HG03135 (cell line): ENCODE results near the gene LRATD1.

ENCODE experiments used
- ATAC-seq: cut with Tn5 transposase; IDR thresholded peaks from one replicate; pipeline ENCODE4 v1.9.1; 2021; ENCODE audit warnings: mild to moderate bottlenecking, moderate library complexity; ENCODE audit not compliant: unreplicated experiment

LRATD1 gene

GRCh38 chr2:14633061-14633460 lies 544 bp downstream of the LRATD1 start:
- no peak for ATAC-seq

GRCh38 chr2:14633461-14634181 lies 1.1 kb downstream of the LRATD1 start:
- no peak for ATAC-seq

DNA sequence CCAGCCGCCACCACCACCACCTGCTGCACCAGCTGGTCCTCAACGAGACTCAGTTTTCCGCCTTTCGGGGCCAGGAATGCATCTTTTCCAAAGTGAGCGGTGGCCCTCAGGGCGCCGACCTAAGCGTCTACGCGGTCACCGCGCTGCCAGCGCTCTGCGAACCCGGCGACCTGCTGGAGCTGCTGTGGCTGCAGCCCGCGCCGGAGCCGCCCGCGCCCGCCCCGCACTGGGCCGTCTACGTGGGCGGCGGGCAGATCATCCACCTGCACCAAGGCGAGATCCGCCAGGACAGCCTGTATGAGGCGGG lies 1.6 kb downstream of the LRATD1 start:
- ATAC-seq: no peak

DNA sequence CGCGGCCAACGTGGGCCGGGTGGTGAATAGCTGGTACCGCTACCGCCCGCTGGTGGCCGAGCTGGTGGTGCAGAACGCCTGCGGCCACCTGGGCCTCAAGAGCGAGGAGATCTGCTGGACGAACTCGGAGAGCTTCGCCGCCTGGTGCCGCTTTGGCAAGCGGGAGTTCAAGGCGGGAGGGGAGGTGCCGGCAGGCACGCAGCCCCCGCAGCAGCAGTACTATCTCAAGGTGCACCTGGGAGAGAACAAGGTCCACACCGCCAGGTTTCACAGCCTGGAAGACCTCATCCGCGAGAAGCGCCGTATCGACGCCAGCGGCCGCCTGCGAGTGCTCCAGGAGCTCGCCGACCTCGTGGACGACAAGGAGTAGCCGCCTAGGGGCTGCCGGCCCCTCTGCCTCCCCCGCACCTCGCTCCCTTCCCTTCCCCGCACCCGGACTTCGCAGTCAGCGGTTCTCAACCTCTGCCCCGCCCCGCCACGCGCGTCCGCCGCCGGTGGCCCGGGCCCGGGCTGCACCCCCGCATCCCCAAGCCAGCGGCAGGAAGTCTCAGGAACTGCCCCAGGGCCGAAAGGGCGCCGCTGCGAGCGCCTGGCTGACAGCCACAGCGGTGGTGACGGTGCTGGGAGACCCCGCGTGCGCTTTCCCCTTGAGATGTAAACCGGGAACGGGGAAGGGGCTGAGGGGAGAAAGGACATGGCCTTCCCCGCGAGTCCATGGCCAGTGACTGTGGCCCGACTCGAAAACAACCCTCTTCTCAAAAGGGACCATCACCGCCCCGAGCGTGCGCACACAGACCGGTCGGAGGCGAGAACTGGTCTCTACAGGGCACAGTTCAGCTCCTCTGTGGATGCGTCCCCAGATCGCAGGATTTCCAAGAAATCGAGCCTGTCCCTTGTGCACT lies 2.2 kb downstream of the LRATD1 start:
- ATAC-seq: no peak

DNA sequence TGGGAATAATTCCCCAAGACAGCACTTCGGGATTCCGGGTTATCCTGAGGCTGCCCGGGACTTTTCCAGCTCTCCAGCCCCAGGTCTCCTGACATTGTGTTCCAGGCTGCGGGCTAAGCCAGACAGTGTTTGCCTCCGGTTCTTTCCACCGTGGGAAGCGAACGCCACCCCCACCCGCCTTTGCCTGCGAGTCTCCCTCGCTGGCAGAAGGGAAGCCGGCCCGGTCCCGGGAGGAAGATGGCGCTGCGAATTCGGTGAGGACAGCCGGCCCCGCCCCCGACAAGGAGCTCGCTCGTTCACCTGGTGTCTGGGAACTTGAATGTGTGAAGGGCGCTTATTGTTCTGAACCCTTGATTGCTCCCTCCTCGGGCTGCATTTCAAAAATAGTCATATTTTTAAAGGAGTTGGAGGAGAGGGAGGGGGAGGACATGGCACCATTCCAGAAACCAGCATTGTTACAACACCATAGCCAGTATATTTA lies 2.9 kb downstream of the LRATD1 start:
- no peak for ATAC-seq

- ATAC-seq: no peak
Measured at GRCh38 chr2:14638488-14638887, 6.0 kb downstream of the LRATD1 start.

GRCh38 chr2:14641116-14641515 lies 8.6 kb downstream of the LRATD1 start:
- ATAC-seq: no peak

DNA sequence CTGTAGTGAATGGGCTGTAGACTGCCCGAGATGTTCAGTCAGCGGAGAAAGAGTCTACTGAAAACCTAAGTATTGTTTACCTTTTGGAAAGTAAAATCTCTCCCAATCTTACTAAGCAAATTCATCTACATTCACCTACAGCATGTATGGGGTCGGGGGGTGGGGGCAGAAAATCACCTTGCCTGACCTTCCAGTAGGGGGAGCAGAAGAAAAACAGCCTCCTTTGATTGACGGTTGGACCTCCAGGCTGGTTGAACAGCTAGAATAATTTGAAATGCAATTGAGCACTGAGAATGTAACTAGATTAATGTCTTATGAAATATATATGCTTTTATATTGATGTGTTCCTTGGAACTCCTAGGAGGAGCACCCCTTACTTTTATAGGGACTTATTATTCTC lies 10.0 kb downstream of the LRATD1 start:
- no peak for ATAC-seq

GRCh38 chr2:14647714-14648113 lies 15.2 kb downstream of the LRATD1 start:
- ATAC-seq: no peak

GRCh38 chr2:14650066-14650465 lies 17.5 kb downstream of the LRATD1 start:
- no peak for ATAC-seq

- ATAC-seq: peak; percentile 79
Measured at GRCh38 chr2:14654835-14655282, 22.3 kb downstream of the LRATD1 start.

- no peak for ATAC-seq
Measured at GRCh38 chr2:14656146-14656545, 23.6 kb downstream of the LRATD1 start.

DNA sequence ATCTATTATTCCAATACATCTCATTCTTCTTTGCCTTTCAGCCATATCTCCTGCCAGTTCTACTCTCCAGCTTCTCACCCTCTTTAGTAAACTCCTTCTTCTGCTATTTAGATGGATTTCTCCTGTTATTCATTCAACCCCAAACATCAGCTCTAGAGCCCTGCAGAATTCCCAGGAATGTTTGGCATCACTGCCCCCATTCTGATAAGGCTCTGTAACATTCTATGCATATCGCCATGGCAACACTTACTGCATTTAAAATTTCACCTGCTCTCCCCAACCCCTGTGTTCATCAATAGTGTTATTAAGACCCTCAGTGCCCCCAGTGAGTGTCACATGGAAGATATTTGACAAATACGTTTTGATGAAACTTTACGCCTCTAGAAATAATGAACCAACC lies 28.6 kb downstream of the LRATD1 start:
- ATAC-seq: no peak

- ATAC-seq: no peak
Measured at GRCh38 chr2:14673351-14673875, 40.9 kb downstream of the LRATD1 start.

GRCh38 chr2:14675489-14675888 lies 43.0 kb downstream of the LRATD1 start:
- ATAC-seq: no peak

DNA sequence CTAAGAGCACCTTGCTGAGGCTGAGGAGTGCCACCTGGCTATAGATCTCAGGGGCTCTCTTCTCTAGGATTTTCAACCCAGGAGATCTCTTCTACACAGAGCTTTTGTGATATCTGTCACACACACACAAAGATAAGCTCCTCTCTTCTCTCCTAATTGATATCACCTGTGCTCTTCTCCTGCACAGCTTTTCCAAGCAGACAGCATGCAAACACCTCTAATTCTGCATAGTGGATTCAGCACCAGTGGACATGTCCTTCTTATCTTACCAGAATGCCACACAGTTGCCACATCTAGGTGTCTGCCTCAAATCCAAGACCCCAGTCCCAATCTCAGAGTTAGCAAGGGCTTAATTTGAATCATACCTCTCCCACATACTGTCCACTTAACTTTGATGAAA lies 43.9 kb downstream of the LRATD1 start:
- no peak for ATAC-seq

- ATAC-seq: no peak
Measured at GRCh38 chr2:14677039-14677438, 44.5 kb downstream of the LRATD1 start.

DNA sequence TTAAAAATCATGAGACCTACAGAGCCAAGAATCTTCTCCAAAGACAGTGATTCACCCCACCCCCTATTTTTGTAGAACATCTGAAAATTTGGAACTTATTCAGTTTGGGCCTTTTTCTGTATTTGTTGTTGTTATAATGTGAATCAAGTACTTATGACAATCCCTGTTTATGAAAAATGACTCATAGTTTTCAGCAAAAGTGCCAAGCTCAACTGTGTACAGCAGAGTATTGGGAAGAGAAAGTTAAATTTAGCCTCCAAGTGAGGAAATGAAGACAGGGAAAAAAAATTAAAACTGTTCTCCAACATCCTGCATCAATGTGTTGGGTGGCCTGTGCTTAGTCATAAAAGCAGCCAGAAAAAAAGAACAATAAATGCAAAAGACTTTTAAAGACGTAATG lies 46.2 kb downstream of the LRATD1 start:
- ATAC-seq: no peak

DNA sequence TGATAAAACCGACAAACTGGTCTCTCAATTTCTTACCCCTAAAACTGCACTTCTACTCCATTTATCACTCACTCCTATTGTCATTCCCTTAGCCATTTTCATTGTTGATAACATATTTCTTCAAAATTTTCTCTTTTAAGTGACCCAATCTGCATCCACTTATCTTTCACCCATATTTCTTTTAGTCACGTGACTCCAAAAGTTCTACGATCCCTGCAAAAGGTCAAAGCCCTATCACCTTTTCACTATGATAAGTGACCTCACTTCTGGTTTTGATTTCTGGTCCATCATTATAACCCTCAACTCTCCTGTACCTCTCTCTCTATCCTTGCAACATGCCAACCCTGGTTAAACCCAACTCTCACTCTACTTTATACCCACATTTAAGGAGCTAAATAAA lies 49.1 kb downstream of the LRATD1 start:
- no peak for ATAC-seq
